HG03159 (cell line): ENCODE data around the gene USP17L28.
"Not testable (repeated sequence)": the region's sequence is repeated elsewhere in the genome, so short reads cannot be mapped to it uniquely, and the experiment has no call there.

Experiments used
- ATAC-seq: cut with Tn5 transposase; IDR thresholded peaks from one replicate; pipeline ENCODE4 v1.9.1; 2021; ENCODE audit warnings: mild to moderate bottlenecking, moderate library complexity; ENCODE audit not compliant: unreplicated experiment

Gene USP17L28, protein sequence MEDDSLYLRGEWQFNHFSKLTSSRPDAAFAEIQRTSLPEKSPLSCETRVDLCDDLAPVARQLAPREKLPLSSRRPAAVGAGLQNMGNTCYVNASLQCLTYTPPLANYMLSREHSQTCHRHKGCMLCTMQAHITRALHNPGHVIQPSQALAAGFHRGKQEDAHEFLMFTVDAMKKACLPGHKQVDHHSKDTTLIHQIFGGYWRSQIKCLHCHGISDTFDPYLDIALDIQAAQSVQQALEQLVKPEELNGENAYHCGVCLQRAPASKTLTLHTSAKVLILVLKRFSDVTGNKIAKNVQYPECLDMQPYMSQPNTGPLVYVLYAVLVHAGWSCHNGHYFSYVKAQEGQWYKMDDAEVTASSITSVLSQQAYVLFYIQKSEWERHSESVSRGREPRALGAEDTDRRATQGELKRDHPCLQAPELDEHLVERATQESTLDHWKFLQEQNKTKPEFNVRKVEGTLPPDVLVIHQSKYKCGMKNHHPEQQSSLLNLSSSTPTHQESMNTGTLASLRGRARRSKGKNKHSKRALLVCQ

DNA sequence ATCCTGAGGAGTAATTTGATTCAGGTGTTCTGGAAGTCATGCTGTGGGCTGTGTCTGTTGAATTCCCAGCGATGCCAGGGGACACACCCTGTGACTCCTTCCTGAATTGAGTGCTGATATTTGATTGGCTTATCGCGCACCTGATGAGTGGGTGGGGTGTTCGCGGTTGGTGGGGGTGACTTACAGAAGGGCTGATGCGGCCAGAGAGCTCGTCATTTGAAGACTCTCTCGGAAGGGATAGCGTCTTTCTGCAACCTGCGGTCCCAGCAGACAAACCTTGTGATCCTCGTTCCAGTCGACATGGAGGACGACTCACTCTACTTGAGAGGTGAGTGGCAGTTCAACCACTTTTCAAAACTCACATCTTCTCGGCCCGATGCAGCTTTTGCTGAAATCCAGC lies at the start of gene USP17L28:
Gene USP17L28, plus strand, starts transcription at position 301 of the 400 bp plus-strand sequence. Its CDS starts 0 bp downstream, at position 301.
- not testable (repeated sequence) for ATAC-seq

- not testable (repeated sequence) for ATAC-seq
These were observed 24.5 kb upstream of the USP17L28 start for GRCh38 chr4:9324191-9324590.

DNA sequence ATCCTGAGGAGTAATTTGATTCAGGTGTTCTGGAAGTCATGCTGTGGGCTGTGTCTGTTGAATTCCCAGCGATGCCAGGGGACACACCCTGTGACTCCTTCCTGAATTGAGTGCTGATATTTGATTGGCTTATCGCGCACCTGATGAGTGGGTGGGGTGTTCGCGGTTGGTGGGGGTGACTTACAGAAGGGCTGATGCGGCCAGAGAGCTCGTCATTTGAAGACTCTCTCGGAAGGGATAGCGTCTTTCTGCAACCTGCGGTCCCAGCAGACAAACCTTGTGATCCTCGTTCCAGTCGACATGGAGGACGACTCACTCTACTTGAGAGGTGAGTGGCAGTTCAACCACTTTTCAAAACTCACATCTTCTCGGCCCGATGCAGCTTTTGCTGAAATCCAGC lies 23.8 kb upstream of the USP17L28 start, which contains the start of gene USP17L24:
Gene USP17L24, plus strand, starts transcription at position 301 of the 400 bp plus-strand sequence. Its CDS starts 0 bp downstream, at position 301.
- ATAC-seq, result not testable (repeated sequence)

GRCh38 chr4:9329611-9330010 lies 19.1 kb upstream of the USP17L28 start, which contains the start of gene USP17L25:
Gene USP17L25 (plus strand): TSS chr4:9329911. CDS start chr4:9329911, 0 bp downstream.
- ATAC-seq, result not testable (repeated sequence)

DNA sequence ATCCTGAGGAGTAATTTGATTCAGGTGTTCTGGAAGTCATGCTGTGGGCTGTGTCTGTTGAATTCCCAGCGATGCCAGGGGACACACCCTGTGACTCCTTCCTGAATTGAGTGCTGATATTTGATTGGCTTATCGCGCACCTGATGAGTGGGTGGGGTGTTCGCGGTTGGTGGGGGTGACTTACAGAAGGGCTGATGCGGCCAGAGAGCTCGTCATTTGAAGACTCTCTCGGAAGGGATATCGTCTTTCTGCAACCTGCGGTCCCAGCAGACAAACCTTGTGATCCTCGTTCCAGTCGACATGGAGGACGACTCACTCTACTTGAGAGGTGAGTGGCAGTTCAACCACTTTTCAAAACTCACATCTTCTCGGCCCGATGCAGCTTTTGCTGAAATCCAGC lies 14.3 kb upstream of the USP17L28 start, which contains the start of gene USP17L26:
Gene USP17L26, plus strand, starts transcription at position 301 of the 400 bp plus-strand sequence. Its CDS starts 0 bp downstream, at position 301.
- not testable (repeated sequence) for ATAC-seq

- not testable (repeated sequence) for ATAC-seq
These were observed 9.6 kb upstream of the USP17L28 start, which contains the start of gene USP17L5 for GRCh38 chr4:9339103-9339502. Gene USP17L5 (plus strand): TSS chr4:9339403. CDS start chr4:9339403, 0 bp downstream.

GRCh38 chr4:9343848-9344247 lies 4.8 kb upstream of the USP17L28 start, which contains the start of gene USP17L27:
Gene USP17L27 (plus strand): TSS chr4:9344148. CDS start chr4:9344148, 0 bp downstream.
- ATAC-seq, result not testable (repeated sequence)

GRCh38 chr4:9350866-9351265 lies 2.2 kb downstream of the USP17L28 start:
- not testable (repeated sequence) for ATAC-seq

DNA sequence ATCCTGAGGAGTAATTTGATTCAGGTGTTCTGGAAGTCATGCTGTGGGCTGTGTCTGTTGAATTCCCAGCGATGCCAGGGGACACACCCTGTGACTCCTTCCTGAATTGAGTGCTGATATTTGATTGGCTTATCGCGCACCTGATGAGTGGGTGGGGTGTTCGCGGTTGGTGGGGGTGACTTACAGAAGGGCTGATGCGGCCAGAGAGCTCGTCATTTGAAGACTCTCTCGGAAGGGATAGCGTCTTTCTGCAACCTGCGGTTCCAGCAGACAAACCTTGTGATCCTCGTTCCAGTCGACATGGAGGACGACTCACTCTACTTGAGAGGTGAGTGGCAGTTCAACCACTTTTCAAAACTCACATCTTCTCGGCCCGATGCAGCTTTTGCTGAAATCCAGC lies 4.6 kb downstream of the USP17L28 start, which contains the start of gene USP17L29:
Gene USP17L29, plus strand, starts transcription at position 301 of the 400 bp plus-strand sequence. Its CDS starts 0 bp downstream, at position 301.
- not testable (repeated sequence) for ATAC-seq

GRCh38 chr4:9362829-9363228 lies 14.1 kb downstream of the USP17L28 start, which contains the start of gene USP17L30:
Gene USP17L30 (plus strand): TSS chr4:9363129. CDS start chr4:9363129, 0 bp downstream.
- ATAC-seq, result not testable (repeated sequence)

- not testable (repeated sequence) for ATAC-seq
These were observed 31.2 kb downstream of the USP17L28 start for GRCh38 chr4:9379881-9380280.

GRCh38 chr4:9381012-9381534 lies 32.4 kb downstream of the USP17L28 start:
- not testable (repeated sequence) for ATAC-seq

DNA sequence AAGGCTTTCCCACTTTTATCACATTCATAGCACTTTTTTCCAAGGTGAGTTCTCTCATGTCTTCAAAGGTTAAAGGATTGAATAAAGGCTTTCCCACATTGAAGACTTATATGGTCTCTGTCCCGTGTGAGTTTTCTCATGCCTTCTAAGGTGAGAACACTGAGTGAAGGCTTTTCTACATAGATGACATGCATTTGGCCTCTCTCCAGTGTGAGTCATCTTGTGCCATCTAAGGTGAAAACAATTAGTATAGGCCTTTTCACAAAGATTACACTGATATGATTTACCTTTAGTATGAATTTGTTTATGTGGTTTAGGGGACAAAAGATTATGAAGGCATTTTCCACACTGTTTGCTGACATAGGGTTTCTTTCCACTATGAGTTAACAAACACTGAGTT lies 35.4 kb downstream of the USP17L28 start:
- ATAC-seq, result no peak

DNA sequence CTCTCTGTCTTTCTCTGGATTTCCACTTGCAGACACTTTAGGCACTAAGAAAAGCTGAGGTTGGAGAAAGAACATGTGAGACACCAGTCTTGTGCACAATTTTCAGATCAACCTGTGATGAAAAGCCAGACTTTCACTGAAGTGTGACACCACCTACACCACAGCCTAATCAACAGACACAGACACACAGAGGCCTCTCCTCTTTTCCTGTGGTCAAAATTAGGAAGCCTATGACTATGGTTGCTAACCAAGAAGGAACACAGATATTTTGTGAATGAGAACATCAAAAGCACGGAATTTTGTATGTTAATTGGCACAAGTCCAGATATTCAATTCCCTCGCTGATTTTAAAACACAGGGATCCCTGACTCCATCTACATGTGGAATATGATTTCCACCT lies 40.3 kb downstream of the USP17L28 start:
- ATAC-seq, result not testable (repeated sequence)
